GM18526 (cell line): ENCODE results near the gene PATZ1.
A peak's percentile ranks its signal among the peaks of the same experiment; 100 is the strongest.

Experiments used
- POLR2A ChIP-seq: IDR thresholded peaks from 3 replicates; pipeline ENCODE4 v1.6.1; 2011; ENCODE audit not compliant: insufficient read length; ENCODE audit errors: extremely low read depth

PATZ1 gene

DNA sequence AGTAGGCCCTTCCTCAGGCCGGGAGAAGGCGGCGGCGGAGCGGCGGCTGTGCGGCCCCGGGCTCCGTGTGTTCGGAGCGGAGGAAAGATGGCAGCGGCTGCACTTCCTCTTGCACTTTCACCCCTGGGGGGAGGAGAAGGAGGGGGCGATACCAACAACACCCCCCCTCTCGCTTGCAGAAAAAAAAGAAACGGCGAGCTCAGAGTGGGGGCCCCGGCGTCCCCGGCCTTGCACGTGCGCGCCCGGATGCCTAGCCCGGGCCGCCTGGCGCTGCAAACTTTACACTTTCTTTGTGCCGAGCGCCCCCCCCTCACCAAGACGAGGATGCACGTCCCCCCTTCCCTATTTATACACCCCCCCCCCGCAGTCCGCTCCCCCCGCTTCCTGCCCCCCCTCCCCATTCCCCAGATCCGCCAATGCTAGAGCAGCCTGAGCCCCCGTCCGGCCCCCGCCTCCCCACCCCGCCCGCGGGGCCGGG lies at the start of gene PATZ1:
TSS of gene PATZ1 (minus strand) at position 92 of the 478 bp plus-strand sequence. CDS start 744 bp downstream, outside the sequence.
- peak; percentile 39 for TF ChIP-seq POLR2A

DNA sequence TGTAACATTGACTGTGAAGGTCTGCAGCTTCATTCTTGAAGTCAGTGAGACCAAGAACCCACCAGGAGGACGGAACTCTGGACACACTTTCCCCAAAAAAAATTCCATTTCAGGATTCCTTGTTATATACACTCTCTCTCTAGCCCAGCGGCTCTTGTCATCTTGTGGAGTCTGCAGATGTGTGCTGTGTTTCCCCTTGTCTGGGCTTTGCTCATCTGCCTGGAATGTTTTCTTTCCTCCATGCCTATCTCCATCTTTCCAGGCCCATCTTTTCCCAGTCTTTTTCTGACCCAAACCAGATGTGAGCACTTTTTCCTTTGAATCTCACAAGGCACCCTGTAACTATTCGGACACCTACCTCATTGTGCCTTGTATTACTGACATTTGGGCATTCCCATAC lies 48.2 kb upstream of the PATZ1 start:
- no peak for TF ChIP-seq POLR2A

GRCh38 chr22:31393893-31394292 lies 47.7 kb upstream of the PATZ1 start:
- no peak for TF ChIP-seq POLR2A

- no peak for TF ChIP-seq POLR2A
These were observed 32.0 kb upstream of the PATZ1 start for GRCh38 chr22:31378123-31378522.

GRCh38 chr22:31377612-31378011 lies 31.5 kb upstream of the PATZ1 start:
- no peak for TF ChIP-seq POLR2A

DNA sequence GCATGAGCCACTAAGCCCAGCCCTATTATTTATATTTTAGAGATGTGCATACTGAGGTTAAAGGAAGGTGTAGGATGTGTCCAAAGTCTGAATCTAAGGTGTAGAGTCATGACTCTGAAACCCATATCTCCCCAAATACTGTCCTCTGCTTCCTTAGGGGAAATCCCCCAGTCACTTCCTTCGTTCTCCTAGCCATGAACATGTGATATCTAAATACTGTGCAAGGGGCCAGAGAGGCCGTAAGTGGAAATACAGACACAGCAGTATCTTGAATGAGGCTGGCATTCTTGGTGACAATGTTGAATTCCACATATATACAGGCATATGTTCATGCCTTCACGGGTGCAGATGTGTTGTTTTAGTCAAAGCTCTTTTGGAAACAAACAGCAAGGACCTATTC lies 21.3 kb upstream of the PATZ1 start:
- no peak for TF ChIP-seq POLR2A

DNA sequence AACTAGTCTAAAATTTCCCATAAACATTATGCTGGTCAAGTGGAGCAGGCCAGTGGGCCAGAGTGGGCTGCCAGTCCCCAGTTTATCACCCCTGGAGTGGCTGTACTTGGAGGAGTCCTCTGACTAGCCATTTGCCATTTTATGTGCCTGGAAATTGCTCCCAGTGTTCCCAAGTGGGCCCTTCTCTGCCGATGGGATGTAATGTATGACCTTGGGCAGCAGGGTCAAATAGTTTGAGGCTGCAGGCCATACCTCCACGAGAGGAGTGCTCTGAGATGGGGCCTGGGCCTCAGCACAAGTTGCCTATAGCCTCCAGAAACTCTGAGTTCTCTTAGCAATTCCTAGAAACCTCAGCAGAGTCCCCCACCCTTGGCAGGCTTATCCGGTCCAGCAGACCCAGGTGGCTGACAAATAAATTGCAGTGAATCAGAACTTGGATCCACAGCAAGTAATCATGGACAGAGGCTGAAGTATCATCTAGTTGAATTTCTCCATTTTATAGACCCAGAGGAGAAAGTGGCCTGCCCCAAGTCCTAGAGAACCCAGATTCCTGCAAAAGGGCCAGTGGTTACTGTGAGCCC lies 17.8 kb upstream of the PATZ1 start:
- TF ChIP-seq POLR2A: no peak

DNA sequence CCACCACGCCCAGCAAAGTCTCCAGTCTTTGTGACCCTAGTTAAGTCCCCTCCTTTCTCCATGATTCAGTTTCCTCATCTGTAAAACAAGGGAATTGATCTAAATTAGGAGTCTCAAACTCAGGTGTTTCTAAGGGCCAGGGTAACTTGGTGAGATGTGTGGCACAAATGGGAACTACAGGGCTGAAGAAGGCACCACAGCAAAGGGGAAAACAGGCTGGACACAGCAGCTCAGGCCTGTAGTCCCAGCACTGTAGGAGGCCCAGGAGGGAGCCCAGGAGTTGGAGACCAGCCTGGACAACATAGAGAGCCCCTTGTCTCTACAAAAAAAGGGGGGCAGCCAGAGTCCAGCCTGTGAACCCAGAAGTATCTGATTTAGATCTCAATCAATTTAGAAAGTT lies 15.6 kb upstream of the PATZ1 start:
- no peak for TF ChIP-seq POLR2A

DNA sequence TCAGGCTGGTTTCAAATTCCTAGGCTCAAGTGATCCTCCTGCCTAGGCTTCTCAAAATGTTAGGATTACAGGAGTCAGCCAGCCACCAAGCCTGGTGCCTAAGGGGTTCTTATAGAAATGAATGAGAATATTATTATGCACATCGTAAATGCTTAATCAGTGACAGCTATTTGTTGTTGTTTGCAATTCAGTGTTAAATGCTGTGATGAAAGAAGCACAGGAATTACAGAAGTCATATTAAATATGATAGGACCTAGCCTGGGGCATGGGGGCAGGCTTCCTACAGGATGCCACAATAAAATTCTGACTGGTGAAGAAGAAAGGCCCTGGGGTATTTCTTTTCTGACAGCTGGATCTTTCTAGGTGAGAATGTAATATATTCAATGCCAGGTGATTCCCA lies 13.9 kb upstream of the PATZ1 start:
- TF ChIP-seq POLR2A: no peak

DNA sequence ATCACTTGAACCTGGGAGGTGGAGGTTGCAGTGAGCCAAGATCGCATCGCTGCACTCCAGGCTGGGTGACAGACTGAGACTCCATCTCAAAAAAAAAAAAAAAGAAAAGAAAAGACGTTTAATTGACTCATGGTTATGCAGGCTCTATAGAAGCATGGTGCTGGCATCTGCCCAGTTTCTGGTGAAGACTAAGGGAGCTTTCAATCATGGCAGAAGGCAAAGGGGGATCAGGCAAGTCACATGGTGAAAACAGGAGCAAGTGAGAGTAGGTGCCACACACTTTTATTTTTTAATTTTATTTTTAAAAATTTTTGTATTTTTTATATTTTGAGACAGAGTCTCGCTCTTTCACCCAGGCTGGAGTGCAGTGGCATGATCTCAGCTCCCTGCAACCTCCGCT lies 8.4 kb upstream of the PATZ1 start:
- TF ChIP-seq POLR2A: no peak

DNA sequence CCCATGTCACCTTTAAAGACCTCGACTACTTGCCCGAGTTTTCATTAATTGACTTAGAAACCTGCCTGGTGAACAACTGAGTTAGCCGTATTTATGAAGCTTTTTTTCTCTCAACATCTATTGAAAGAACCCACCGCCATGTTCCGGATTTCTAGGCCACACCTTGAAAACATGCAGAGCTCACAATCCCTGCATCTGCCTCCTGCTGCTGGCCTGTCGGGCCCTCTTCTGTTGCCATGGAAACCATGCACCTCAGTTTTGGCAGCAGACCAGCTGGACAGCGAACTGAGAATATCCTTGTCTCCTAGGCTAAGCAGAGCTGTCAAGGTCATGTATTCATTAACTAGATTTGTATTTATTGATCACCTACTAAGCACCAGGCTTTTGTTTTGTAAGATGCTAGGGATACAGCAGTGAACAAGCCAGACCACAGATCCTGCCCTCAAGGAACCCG lies 4.3 kb upstream of the PATZ1 start:
- no peak for TF ChIP-seq POLR2A

DNA sequence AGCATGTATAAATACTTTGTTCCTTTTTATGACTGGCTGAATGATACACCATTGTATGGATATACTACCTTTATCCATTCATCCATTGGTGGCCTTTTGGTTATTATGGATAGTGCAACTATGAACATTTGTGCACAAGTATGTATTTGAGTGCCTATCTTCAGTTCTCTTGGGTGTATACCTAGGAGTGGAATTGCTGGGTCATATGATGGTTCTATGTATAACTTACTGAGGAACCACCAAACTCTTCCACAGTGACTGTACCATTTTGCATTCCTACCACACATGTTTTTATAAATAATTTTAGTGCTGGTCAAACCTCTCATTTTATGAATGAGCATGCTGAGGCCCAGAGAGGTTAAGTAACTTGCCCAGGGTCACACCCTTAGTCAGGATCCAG lies 3.8 kb upstream of the PATZ1 start:
- TF ChIP-seq POLR2A: no peak

DNA sequence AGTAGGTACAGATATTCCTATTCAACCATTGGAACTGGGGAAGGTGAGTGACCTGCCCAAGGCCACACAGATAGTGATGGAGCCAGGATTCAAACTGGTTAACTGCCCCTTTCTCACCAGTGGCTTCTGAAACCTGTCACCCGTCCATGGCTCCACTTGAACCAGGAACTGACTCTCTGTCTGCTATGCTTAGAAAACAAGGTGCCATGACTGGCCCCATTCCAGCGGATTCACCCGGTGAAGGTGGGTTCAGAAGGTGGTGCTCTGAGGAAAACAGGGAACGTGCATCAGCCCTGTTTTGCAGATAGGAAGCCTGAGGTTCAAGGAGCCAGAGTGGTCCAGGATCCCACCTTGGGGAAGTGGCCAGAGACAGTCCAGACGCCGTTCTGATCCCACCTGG lies 2.6 kb upstream of the PATZ1 start:
- TF ChIP-seq POLR2A: no peak

DNA sequence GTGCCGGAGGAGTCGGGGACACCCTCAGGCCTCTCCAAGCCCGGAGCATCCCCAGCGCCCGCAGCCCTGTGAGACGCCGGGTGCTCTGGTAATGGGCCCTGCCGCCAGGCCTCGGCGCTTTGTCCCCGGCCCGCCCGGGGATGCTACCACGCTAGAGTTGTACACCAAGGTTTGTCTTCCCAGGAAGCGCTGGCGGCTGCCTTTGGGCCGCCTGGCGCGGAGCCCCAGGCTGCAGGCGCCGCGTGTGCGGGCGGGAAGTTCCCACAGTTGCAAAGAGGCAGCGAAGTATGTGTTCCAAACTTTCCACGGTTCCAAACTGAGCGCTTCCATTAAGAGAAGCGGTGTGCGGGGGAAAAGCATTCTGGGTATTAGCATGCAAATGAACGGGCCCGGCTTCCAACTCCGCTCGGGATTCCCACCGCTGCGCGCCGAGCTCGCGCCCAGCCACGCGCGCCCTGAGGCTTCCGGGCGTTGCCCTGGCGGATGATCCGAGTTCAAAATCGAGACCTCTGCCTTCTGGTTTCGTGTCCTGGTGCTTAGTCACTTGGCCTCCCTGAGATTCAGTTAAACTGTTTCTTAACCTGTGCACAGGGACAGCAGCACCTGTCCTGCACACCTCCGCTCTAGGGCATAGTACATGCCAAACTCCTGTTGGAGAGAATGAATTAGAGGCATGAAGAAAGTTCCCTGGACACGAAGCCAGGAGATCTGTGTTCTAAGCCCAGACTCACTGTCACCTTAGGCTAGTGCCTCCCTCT lies 1.3 kb upstream of the PATZ1 start:
- TF ChIP-seq POLR2A: no peak

DNA sequence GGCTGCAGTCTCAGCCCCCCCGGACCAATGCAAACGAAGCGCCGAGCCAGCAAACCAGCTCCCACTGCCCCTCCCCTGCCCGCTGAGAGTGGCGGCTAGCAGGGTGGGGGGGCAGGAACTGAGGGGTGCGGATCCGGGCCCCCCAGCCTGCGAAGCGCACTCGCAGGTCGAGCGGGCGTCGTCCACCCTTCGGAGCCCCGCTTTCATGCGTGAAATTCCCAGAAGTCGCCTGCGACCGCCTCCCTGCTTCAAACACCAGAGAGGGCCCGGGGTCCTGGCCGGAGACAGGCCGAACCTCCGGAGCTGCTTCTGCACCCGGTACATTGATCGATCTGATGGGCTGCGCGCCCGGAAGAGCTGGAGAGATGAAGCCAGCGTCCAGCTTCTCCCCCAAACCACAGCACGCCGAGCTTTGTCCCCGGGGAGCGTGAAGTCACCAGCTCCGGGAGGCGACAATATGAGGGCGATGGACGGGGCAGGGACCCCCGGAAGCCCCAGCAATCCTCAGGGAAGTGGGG lies 646 bp upstream of the PATZ1 start:
- peak; percentile 57 for TF ChIP-seq POLR2A
